ENCODE results near the gene RIPK3. TPM values are rescaled to one million over a fixed set of nuclear protein-coding genes. Genes with fewer than 3 reads are reported as not detected.
"Not testable (repeated sequence)": the region's sequence is repeated elsewhere in the genome, so short reads cannot be mapped to it uniquely, and the experiment has no call there.

The RIPK3 gene
- total and polyA plus RNA-seq, 2 donors from 2014 or later = 5.1 to 19.5 TPM

DNA sequence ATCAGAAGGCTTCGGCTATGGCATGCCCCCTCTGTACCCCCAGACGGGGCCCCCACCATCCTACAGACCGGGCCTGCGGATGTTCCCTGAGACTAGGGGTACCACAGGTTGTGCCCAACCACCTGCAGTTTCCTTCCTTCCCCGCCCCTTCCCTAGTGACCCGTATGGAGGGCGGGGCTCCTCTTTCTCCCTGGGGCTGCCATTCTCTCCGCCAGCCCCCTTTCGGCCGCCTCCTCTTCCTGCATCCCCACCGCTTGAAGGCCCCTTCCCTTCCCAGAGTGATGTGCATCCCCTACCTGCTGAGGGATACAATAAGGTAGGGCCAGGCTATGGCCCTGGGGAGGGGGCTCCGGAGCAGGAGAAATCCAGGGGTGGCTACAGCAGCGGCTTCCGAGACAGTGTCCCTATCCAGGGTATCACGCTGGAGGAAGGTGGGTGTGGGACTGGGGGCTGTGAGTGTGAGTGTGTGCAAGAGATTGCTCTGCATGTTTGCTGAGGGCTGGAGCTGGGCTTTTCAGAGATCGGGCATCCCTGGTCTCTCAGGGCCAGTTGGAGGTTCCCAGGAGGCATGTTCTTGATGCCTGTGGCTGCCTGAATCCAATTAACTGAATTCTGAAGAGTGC lies 36.8 kb upstream of the RIPK3 start:
- DNase-seq (no peak), FAIRE-seq (no peak)
- H3K36me3 ChIP-seq (ENCODE audit: control insufficient read depth in 2 of 3, insufficient read depth in 3 of 3, low read length in 3 of 3) = peaks cover 0 to 2% (median 0%) of the 10 kb centered on the region in 3 donors
- intact Hi-C loops (cut with DNase I) = loop anchor here (10.0 kb wide), 1 partner anchor 48 kb away; the partner anchor contains the start of genes CBLN3 and KHNYN
- TF ChIP-seq CTCF (IDR thresholded peaks at IDR 0.05; ENCODE audit: borderline replicate concordance, extremely low read depth, insufficient read depth) = no peak
- no peaks in the 10 kb centered on the region for H3K27me3 ChIP-seq (ENCODE audit: control insufficient read depth, insufficient read depth, low read length)
- H3K9ac ChIP-seq (ENCODE audit: low read length in 3 of 3) = no peak overlapping the region
- no peak overlapping the region for H3K27ac ChIP-seq (ENCODE audit: low read depth in 2 of 2, low read length in 2 of 2)
- H3K9me3 ChIP-seq (ENCODE audit: control insufficient read depth in 2 of 3, insufficient read depth in 1 of 3, low read length in 3 of 3) = no peaks in the 10 kb centered on the region
- no peak overlapping the region for H3K4me3 ChIP-seq (ENCODE audit: low read length in 3 of 3)
- H3K4me1 ChIP-seq (ENCODE audit: control insufficient read depth in 2 of 3, insufficient read depth in 2 of 3, low read depth in 1 of 3, low read length in 3 of 3) = no peaks in the 10 kb centered on the region

DNA sequence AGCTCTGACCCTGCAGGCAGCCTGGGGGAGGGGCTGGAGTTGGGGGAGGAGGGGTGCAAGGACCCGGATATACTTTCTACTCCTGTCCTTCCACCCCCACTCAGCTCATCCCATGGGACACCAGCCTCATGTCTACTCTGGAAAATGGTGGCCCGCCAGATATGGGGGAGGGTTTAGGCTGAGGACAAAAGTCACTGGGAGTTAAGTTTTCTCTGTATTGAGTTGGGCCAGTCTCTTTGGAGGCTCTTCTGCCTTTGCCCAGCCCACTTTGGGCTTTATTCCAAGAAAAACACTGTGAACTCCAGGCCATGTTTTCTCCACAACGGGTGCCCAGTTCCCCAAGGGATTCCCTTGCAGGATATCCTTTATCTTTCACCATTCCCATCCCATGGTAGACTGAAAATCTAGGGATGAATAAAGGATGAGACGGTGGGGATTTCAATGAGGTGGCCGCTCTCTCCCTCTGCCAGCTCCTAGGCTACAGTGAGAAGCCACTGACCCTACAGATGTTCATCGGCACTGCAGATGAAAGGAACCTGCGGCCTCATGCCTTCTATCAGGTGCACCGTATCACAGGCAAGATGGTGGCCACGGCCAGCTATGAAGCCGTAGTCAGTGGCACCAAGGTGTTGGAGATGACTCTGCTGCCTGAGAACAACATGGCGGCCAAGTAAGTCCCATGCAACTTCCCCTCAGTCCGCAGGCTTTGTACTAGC lies 33.1 kb upstream of the RIPK3 start:
- intact Hi-C loops (cut with DNase I) = loop anchor here (10.0 kb wide), 1 partner anchor 52 kb away; the partner anchor contains the start of genes CBLN3 and KHNYN
- Histone ChIP-seq H3K4me3 (ENCODE audit: low read length in 3 of 3) (no peak overlapping the region), H3K9ac (ENCODE audit: low read length in 3 of 3) (no peak overlapping the region), H3K27ac (ENCODE audit: low read depth in 2 of 2, low read length in 2 of 2) (no peak overlapping the region), H3K9me3 (ENCODE audit: control insufficient read depth in 2 of 3, insufficient read depth in 1 of 3, low read length in 3 of 3) (no peaks in the 10 kb centered on the region), H3K4me1 (ENCODE audit: control insufficient read depth in 2 of 3, insufficient read depth in 2 of 3, low read depth in 1 of 3, low read length in 3 of 3) (peaks cover 0 to 3% (median 0%) of the 10 kb centered on the region in 3 donors), H3K36me3 (ENCODE audit: control insufficient read depth in 2 of 3, insufficient read depth in 3 of 3, low read length in 3 of 3) (peaks cover 0 to 2% (median 0%) of the 10 kb centered on the region in 3 donors), H3K27me3 (ENCODE audit: control insufficient read depth, insufficient read depth, low read length) (no peaks in the 10 kb centered on the region)
- no peak for TF ChIP-seq CTCF (IDR thresholded peaks at IDR 0.05; ENCODE audit: borderline replicate concordance, extremely low read depth, insufficient read depth)
- peak; percentile 45 to 88 (median 74) for DNase-seq
- no peak for FAIRE-seq

GRCh38 chr14:24371605-24372004 lies 31.8 kb upstream of the RIPK3 start:
- H3K9me3 ChIP-seq (ENCODE audit: control insufficient read depth in 2 of 3, insufficient read depth in 1 of 3, low read length in 3 of 3); H3K4me1 ChIP-seq (ENCODE audit: control insufficient read depth in 2 of 3, insufficient read depth in 2 of 3, low read depth in 1 of 3, low read length in 3 of 3); H3K4me3 ChIP-seq (ENCODE audit: low read length in 3 of 3); H3K36me3 ChIP-seq (ENCODE audit: control insufficient read depth in 2 of 3, insufficient read depth in 3 of 3, low read length in 3 of 3); H3K27ac ChIP-seq (ENCODE audit: low read depth in 2 of 2, low read length in 2 of 2); H3K9ac ChIP-seq (ENCODE audit: low read length in 3 of 3); H3K27me3 ChIP-seq (ENCODE audit: control insufficient read depth, insufficient read depth, low read length); FAIRE-seq; DNase-seq: not testable (repeated sequence)
- intact Hi-C loops (cut with DNase I) = loop anchor here (10.0 kb wide), 1 partner anchor 53 kb away; the partner anchor contains the start of genes CBLN3 and KHNYN

- no peak overlapping the region for H3K9ac ChIP-seq (ENCODE audit: low read length in 3 of 3)
- H3K4me1 ChIP-seq (ENCODE audit: control insufficient read depth in 2 of 3, insufficient read depth in 2 of 3, low read depth in 1 of 3, low read length in 3 of 3) = peaks cover 0 to 11% (median 5%) of the 10 kb centered on the region in 3 donors
- DNase-seq (no peak), FAIRE-seq (no peak)
- intact Hi-C loops (cut with DNase I) = loop anchor here (10.0 kb wide), 1 partner anchor 54 kb away; the partner anchor contains the start of genes CBLN3 and KHNYN
- H3K4me3 ChIP-seq (ENCODE audit: low read length in 3 of 3) = no peak overlapping the region
- no peak overlapping the region for H3K27ac ChIP-seq (ENCODE audit: low read depth in 2 of 2, low read length in 2 of 2)
- no peaks in the 10 kb centered on the region for H3K27me3 ChIP-seq (ENCODE audit: control insufficient read depth, insufficient read depth, low read length)
- no peaks in the 10 kb centered on the region for H3K9me3 ChIP-seq (ENCODE audit: control insufficient read depth in 2 of 3, insufficient read depth in 1 of 3, low read length in 3 of 3)
- no peak for TF ChIP-seq CTCF (IDR thresholded peaks at IDR 0.05; ENCODE audit: borderline replicate concordance, extremely low read depth, insufficient read depth)
- H3K36me3 ChIP-seq (ENCODE audit: control insufficient read depth in 2 of 3, insufficient read depth in 3 of 3, low read length in 3 of 3) = no peaks in the 10 kb centered on the region
Observed at GRCh38 chr14:24370748-24371147, 31.0 kb upstream of the RIPK3 start.

All from kidney (tissue), 14 donors.